ENCODE data around the gene POP4. TPM values are rescaled to one million over a fixed set of nuclear protein-coding genes. Genes with fewer than 3 reads are reported as not detected.

POP4 gene
- total RNA-seq, 1 donor from 2014 or later, result 49.4 TPM

DNA sequence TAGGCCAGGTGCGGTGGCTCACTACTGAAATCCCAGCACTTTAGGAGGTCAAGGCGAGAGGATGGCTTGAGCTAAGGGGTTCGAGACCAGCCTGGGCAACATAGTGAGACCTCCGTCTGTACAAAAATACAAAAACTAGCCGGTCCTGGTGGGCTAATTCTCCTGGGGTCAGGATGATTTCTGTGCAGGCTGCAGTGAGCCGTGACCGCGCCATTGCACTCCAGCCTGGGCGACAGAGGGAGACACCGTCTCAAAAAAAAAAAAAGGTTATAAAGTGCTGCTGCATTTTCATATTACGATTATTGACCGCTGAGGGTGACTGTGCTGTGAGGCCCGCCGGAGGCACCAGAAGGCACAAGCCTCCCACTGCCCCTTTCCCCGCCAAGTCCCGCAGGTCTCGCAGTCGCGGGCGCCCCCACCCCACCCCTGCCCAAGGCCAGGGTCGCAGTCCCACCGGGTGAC lies 58.7 kb downstream of the POP4 start:
- Mint-ChIP-seq H3K27ac (ENCODE audit: unreplicated experiment) (peak overlapping the region; percentile 99), H3K36me3 (ENCODE audit: low read depth) (peaks cover 3% of the 10 kb centered on the region), H3K4me1 (ENCODE audit: low read depth) (peaks cover 72% of the 10 kb centered on the region), H3K9me3 (ENCODE audit: low read depth) (no peaks in the 10 kb centered on the region), H3K4me3 (ENCODE audit: unreplicated experiment) (peak overlapping the region; percentile 59), H3K27me3 (ENCODE audit: low read depth) (no peaks in the 10 kb centered on the region)
- no peak for DNase-seq (ENCODE audit: low spot score)
- TF ChIP-seq, protein P1, sequence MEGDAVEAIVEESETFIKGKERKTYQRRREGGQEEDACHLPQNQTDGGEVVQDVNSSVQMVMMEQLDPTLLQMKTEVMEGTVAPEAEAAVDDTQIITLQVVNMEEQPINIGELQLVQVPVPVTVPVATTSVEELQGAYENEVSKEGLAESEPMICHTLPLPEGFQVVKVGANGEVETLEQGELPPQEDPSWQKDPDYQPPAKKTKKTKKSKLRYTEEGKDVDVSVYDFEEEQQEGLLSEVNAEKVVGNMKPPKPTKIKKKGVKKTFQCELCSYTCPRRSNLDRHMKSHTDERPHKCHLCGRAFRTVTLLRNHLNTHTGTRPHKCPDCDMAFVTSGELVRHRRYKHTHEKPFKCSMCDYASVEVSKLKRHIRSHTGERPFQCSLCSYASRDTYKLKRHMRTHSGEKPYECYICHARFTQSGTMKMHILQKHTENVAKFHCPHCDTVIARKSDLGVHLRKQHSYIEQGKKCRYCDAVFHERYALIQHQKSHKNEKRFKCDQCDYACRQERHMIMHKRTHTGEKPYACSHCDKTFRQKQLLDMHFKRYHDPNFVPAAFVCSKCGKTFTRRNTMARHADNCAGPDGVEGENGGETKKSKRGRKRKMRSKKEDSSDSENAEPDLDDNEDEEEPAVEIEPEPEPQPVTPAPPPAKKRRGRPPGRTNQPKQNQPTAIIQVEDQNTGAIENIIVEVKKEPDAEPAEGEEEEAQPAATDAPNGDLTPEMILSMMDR (IDR thresholded peaks at IDR 0.05), result peak; percentile 41

DNA sequence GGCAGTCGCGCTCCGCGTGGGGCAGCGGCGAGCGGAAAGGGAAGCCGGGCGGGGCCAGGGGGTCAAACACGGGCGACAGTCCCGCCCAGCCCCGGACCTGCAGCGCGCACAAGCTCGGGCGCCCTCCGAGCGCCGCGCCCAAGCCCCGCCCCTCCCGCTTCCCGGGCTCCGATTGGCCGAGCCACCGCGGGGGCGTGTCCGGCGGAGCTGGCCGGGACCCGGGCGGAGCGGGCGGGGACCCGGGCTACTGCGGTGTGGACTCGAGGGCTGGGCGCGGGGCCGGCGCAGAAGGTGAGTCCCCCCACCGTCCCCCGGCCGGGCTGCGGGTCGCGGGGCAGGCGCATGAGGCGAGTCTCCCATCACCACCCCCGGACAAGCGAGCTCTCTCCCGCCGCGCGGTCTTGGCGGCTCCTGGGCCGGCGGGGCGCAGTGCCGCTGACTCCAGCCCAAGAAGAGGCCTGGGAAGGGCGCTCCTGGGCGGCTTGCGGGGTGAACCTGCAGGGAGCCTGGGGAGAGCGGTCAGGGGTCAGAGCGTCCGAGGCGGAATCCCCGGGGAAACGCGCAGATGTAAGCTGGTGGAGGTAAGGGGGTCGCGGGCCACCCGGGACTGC lies 59.2 kb downstream of the POP4 start, which contains the start of gene PLEKHF1:
PLEKHF1 (plus strand) TSS at position 247 of the 611 bp plus-strand sequence. CDS start 8,379 bp downstream, outside the sequence.
- Mint-ChIP-seq H3K4me3 (ENCODE audit: unreplicated experiment) (peak within 1 kb of the TSS; percentile 77), H3K27me3 (ENCODE audit: low read depth) (no peaks in the 10 kb centered on the region), H3K27ac (ENCODE audit: unreplicated experiment) (peak within 1 kb of the TSS; percentile 99), H3K36me3 (ENCODE audit: low read depth) (peaks cover 3% of the 10 kb centered on the region), H3K9me3 (ENCODE audit: low read depth) (no peaks in the 10 kb centered on the region), H3K4me1 (ENCODE audit: low read depth) (peaks cover 70% of the 10 kb centered on the region)
- DNase-seq (ENCODE audit: low spot score), result no peak
- TF ChIP-seq, protein P1 (IDR thresholded peaks at IDR 0.05), result peak; percentile 26

DNA sequence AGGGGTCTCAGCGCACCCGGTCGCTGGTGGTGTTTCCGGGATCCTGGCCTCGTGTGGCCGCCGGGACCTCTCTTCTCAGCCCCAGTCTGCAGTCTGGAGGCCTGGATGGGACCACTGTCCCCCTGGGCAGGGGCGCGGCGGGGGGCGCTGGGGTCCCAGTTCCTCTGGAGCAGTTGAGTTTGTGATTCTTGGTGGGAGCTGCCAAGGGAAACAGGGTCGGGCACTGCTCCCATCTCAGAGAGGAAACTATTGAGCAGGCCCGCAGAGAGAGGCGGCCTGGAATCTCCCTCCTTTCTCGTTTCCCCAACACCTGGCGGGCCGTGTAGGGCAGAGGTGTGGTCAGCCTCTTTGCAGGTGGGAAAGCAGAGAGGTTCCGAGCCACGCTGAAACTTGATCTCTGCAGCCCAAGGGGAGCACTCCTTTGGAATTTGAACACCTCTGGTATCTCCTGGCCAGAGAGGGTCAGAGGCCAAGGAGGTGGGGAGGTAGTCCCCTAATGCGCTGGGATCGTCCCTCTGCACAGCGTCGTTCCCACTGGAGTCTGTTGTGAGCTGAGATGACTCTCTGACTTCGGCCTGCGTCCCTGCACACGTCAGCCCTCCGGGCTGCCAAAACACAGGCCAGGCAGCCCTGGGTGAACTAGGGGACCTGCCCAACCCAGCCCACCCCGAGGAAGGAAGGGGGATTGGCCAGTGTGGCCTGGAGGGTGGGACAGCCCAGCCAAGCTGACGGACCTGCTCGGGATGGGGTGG lies 59.9 kb downstream of the POP4 start:
- H3K27ac Mint-ChIP-seq (ENCODE audit: unreplicated experiment), result peak overlapping the region; percentile 97
- H3K36me3 Mint-ChIP-seq (ENCODE audit: low read depth), result peaks cover 5% of the 10 kb centered on the region
- TF ChIP-seq, protein P1 (IDR thresholded peaks at IDR 0.05), result no peak
- DNase-seq (ENCODE audit: low spot score), result no peak
- H3K4me3 Mint-ChIP-seq (ENCODE audit: unreplicated experiment), result peak overlapping the region; percentile 77
- no peaks in the 10 kb centered on the region for H3K27me3 Mint-ChIP-seq (ENCODE audit: low read depth)
- H3K9me3 Mint-ChIP-seq (ENCODE audit: low read depth), result no peaks in the 10 kb centered on the region
- H3K4me1 Mint-ChIP-seq (ENCODE audit: low read depth), result peaks cover 65% of the 10 kb centered on the region

Other genes with a start within 250 kb of the POP4 start
- not detected in 3 replicates for gene VSTM2B, start 80.3 kb upstream of the POP4 start, total RNA-seq
- 10.1 to 29.4 TPM (median 28.6 TPM) in 3 replicates for gene PLEKHF1, start 59.2 kb downstream of the POP4 start, total RNA-seq
- gene C19orf12, start 109.0 kb downstream of the POP4 start, total RNA-seq, result 43.7 to 46.9 TPM (median 46.4 TPM) in 3 replicates
- gene CCNE1, start 205.7 kb downstream of the POP4 start, total RNA-seq, result 7.6 to 13.4 TPM (median 8.2 TPM) in 3 replicates

Measured in chondrocyte (in vitro differentiated cells).